HG03139 (cell line): ENCODE results near the gene EBF4.
"Not testable (repeated sequence)": the region's sequence is repeated elsewhere in the genome, so short reads cannot be mapped to it uniquely, and the experiment has no call there.

ENCODE experiments used
- ATAC-seq: cut with Tn5 transposase; IDR thresholded peaks from one replicate; pipeline ENCODE4 v1.9.1; 2021; ENCODE audit not compliant: unreplicated experiment

EBF4 gene

GRCh38 chr20:2807929-2808328 lies 115.3 kb downstream of the EBF4 start:
- not testable (repeated sequence) for ATAC-seq

GRCh38 chr20:2809690-2810089 lies 117.1 kb downstream of the EBF4 start:
- no peak for ATAC-seq
